T-helper 1 cell treated with Interleukin-12 subunit alpha and Interleukin-12 subunit beta and Interleukin-4 antibody, amounts not matched to agents 30 ng/mL and 1 ng/mL, for 36 hours (primary cell): ENCODE data around the gene HIC1. TPM values are rescaled to one million over a fixed set of nuclear protein-coding genes. Genes with fewer than 3 reads are reported as not detected.
"Not testable (repeated sequence)": the region's sequence is repeated elsewhere in the genome, so short reads cannot be mapped to it uniquely, and the experiment has no call there.

ENCODE experiments used
- intact Hi-C: fragments of 100-400 bp; cut with micrococcal nuclease; formaldehyde crosslinking; loops from one replicate; pipeline ENCODE4 v1.15.1; 2024
- total RNA-seq: library from RNA; stranded (reverse); gene quantifications from 2 replicates; pipeline ENCODE4 v1.2.3, GENCODE V29; 2022

The HIC1 gene, protein sequence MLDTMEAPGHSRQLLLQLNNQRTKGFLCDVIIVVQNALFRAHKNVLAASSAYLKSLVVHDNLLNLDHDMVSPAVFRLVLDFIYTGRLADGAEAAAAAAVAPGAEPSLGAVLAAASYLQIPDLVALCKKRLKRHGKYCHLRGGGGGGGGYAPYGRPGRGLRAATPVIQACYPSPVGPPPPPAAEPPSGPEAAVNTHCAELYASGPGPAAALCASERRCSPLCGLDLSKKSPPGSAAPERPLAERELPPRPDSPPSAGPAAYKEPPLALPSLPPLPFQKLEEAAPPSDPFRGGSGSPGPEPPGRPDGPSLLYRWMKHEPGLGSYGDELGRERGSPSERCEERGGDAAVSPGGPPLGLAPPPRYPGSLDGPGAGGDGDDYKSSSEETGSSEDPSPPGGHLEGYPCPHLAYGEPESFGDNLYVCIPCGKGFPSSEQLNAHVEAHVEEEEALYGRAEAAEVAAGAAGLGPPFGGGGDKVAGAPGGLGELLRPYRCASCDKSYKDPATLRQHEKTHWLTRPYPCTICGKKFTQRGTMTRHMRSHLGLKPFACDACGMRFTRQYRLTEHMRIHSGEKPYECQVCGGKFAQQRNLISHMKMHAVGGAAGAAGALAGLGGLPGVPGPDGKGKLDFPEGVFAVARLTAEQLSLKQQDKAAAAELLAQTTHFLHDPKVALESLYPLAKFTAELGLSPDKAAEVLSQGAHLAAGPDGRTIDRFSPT
- total RNA-seq = 101 and 105 TPM in 2 replicates

DNA sequence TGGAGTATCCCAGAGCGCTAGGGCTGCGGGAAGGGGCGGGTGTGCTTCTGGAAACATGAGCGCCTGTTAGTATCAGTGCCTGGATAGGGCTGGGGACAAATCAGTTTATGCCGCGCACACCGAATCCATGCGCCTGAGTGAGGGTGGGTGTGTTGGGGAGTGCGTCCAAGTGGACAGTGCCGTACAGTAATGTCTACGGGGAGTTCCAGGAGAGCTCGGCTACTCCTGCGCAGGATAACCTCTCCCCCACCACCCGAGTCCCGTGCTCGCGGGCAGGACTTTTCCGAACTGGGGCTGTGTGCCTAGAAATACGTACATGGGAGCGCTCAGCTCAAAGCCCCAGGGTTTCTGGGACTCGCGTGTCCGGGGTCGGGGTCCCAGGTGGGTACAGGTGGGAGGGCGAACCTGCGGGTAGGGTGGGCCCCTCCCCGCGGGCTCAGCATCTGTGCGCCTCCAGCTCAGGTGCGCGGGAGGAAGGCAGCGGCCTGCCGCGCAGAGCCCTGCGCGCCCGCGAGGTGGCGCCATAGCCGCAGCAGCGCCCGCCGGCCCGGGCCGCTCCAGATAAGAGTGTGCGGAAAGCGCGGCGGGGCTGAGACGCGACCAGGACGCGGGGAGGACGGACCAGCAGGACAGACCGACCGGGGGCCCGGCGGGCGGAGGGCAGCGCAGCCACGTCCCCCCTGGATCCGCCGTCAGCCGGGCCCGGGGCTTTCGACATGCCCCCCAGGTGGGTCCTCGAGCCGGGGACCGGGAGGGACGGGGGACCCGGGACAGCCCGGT lies at the start of gene HIC1:
TSS of gene HIC1 (plus strand) at position 592 of the 780 bp plus-strand sequence. CDS start 1,588 bp downstream, outside the sequence.
- intact Hi-C loops = loop anchor here (1.0 to 2.0 kb wide), 7 partner anchors 190 to 362 kb away; partner anchors contain the start of genes SMG6, SRR and TSR1

DNA sequence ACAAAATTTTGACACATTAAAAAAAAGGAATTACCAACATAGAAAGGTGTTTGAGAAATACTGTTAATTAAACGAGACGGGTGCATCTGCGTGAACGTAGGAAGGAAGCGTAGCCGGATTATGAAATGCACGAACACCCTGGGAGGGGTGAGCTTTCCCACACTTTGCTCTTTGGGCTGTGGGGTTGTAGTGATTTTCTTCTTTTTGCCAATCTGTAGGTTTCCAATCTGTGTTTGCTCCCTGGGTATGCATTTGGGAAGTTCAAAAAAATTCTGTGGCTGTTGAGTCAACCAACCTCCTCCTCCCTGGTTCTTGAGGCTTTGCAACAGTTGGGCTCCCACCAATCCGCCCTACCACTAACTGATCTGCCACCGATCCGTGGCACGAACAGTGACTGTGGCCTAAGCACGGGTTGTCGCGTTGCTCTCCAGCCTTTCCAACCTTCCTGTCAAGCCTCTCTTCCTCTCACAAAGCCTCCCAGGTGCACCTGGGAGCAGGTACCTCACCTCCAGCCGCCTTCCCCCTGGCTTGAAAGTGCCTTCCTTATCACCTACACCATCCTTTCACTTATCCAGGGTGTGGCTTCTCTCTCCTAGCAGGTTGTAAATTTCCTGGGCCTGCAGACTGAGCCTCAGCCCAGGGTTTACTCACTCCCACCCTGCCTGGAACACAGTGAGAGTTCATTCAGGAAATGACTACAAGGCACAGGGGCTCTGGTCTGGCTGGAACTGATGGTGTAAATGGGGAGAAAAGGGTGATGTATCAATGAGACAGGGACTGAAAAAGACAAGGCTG lies 46.4 kb upstream of the HIC1 start:
- intact Hi-C loops = no loop called here

DNA sequence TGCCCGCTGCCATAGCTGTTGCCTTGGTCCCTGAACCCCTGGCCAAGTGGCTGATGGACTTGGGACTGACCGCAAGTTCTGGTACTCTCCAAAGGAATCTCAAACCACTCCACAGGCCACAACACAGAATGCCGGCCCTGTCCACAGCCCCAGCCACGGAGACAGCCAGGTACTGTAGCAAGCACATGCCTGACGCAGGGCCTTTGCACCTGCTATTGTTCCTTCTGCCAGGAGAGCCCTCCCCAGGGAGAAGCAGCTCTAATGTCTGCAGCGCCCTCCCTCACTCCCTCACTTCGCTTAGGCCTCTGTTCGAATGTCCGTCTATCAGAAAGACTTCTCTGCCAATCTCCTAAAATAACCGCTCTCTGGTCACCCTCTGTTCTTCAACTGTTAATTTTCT lies 45.2 kb upstream of the HIC1 start:
- intact Hi-C loops = no loop called here

DNA sequence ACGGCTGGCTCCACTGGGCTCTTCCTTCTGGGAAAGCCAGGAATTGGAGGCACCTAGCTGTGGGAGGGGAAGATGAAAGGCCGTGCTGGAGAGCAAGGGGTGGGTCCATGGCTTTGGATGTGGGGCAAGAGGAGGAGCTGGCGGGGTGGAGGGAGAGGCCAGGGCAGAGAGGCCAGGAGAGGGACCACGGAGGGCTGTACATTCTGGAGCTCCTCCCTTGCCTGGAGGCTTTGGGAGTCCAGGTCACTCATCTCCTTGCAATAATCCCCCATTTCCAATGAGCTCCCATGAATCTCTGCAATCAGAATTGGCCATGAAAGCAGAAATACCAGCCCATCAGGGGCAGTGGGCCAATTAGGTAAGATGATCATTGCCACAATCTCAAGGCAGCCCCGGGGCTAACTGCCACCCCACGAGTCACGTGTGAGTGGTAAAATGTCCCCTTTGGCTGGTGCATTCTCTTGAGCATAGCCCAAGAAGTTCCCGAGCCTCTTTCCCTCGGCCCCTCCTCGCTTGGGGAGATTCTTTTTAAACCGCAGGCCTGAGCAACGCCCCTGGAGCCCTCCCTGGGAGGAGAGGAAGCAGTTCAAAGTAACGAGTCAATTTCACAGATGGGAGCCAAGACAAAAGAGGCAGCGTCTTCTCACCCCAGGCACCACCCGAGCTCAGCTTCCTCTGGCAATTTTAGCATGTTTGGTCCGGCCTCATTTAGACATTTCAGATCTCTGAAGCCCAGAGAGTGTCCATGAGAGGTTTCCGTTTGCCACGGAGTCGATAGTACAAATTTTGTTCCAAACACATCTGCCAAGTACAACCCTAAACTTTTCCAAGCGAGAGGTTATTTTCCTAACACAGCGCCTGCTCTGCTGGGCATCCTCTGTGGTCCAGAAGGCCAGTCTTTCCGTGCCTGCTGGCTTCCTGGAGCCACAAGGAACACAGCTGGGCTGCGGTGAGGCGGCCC lies 43.2 kb upstream of the HIC1 start:
- intact Hi-C loops = no loop called here

DNA sequence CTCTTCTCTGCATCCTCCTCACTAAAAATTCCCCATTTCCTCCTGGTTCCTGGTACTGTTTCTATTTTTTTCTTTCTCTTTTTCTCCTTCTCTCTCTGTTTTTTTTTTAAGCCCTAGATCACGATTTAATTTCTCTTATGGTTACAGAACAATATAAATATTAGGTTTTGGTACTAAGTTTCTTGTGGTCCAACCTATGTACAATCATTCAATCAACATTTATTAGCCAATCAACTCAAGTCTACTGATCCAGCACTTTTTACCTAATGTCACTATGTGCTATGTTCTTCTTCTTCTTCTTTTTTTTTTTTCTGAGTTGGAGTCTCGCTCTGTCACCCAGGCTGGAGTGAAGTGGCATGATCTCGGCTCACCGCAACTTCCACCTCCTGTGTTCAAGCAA lies 42.4 kb upstream of the HIC1 start:
- intact Hi-C loops = no loop called here

DNA sequence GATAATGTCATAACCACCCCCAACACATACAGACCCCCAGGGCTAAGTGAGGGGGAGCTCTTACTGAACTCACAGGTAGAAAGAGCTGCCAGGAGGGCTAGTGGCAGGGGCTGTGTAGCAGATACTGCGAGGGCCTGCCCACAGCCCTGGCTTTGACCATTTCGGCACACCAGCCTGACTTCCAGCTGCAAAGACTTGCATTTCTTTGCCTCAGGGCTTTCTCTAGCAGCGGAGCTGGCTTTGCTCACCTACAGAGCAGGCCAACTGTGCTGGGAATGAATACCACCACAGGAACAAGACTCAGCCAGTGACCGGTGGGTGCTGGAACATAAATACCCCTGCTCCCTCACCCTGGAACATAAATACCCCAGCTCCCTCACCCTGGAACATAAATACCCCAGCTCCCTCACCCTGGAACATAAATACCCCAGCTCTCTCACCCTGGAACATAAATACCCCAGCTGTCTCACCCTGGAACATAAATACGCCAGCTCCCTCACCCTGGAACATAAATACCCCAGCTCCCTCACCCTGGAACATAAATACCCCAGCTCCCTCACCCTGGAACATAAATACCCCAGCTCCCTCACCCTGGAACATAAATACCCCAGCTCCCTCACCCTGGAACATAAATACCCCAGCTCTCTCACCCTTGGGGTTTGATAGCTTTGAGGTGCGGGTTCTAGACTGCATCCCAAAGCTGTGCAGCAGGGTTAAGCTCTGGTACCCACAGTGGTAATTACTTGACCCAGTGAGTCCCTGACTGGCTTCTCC lies 41.5 kb upstream of the HIC1 start:
- intact Hi-C loops = not testable (repeated sequence)

DNA sequence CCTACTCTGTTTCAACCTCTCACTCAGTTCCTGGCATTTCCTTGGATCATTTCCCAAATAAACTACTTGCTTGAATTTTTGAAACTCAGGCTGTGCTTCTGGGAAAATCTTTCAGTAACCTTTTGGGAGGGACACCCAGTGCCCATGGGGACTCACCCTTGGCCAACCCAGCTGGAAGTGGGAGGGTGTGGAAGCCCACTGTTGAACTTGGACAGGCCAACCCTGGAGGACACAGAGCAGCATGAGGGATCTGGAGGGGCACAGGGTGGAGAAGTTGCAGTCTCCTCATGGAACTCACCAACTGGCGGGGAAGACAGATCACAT lies 40.9 kb upstream of the HIC1 start:
- intact Hi-C loops = no loop called here

DNA sequence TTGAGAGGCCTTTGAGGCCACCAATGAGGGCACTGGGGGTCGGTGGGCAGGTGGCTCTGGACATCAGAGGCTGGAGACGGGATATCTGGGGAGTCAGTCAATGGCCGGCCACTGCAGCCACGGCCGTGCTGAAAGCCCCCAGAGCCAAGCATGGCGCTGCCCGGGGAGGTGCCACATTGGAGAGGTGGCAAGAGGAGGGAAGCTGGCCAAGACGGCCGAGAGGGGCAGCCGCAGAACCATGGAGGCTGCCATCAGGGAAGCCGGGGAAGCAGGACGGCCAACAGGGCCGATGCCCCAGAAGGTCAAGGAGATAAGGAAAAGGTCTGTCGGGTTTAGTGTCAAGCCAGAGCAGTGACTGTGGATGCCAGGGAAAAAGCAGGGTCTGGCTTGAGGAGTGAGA lies 39.6 kb upstream of the HIC1 start:
- intact Hi-C loops = no loop called here

DNA sequence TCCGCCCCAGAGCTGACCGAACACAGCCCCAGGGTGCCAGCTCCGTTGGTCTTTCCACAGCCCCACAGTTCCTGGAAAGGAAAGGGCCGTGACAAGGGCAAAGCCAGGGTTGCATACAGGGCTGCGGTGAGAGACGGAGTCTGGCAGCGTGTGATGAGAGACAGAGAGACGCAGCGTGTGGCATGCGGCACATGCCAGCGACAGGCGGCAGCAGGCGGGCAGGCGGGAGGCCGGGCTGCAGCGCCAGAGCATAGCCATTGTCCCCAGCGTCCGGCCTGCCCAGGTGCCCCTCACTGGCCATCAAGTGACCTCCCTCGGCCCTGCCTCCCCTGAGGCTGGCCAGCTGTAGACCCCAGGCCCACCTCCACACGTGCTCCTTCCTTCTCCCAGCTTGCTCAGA lies 38.4 kb upstream of the HIC1 start:
- intact Hi-C loops = no loop called here

DNA sequence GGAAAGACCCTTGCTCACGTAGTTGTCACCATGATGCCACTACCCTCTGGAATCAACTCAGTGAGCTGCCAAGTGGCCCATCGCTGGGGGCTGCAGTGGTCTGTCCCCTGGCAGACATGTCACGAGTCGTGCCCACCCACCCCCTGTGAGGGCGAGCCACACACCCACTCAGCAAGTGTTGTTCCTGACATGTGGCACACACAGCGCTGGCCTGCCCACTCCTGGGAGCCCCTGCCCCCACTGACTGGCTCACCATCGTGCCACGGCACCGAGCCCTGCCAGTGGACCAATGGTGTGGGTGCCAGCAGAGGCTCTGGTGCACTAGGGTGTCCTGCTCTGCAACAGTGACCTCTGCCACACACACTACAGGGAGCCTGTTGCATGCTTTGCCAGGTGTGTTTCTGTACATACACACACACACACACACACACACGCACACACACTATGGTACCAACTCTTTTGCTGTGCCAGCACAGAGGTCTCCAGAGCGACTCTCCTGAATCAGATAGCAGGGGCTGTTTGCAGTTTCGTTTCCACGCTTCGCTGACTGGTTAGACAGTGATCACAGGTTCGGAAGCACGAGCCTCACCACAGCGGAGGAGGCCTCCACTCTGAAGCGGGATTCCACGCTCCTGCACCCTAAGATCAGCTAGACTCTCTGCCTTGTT lies 37.5 kb upstream of the HIC1 start:
- intact Hi-C loops = no loop called here

DNA sequence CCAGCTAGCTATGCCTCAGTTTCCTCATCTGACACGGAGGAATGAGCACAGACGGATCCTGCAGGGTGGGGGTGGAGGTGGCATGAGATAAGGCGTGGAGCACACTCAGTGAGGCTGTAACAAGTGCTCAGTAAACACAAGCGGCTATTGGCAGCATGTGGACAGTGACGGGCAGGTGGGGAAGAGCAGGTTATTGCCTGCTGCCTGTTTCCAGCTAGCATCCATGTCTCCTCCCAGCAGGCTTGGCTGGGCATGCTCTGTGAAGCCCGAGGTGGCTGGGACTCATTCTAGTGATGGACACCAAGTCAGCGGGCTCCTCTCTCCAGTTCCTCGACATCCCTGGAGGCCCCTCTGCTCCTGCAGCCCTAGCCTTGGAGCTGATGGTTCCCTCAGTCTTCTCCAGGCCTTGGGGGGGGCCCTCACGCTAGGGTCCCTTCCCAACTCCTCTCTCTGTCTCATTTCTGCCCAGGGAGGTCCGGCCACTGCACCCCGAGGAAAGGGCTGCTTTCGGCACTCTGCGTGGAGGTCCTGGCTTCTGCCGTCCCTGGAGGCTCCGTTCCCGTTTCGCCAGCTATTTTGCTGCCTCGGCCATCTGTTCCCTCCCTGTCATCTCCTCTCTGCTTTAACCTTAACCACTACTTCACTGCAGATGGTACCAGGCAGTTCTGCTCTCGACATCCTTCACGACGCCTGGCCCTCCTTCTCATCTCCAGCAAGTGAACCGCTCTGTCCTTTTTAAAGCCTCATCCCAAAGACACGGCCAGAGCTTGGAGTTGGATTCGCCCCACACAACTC lies 36.0 kb upstream of the HIC1 start:
- intact Hi-C loops = no loop called here

DNA sequence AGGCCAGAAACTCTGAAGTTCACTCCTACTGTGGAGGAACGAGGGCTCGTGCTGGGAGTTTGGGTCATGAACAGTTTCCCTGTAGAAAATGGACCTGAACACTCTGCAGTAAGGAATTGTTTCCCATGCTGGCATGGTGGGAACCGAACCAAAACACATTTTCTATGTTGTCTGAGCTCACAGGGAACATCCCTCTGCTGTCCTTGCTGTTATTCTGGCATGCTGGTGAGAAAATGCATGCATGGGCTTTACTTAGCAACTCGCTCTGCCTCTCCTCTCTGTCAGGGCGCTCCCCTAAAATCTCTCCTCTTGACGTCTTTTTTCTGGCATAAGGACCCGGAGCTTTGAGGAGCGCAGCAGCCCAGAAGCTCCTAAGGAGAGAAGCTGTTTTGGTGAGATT lies 35.2 kb upstream of the HIC1 start:
- intact Hi-C loops = no loop called here

DNA sequence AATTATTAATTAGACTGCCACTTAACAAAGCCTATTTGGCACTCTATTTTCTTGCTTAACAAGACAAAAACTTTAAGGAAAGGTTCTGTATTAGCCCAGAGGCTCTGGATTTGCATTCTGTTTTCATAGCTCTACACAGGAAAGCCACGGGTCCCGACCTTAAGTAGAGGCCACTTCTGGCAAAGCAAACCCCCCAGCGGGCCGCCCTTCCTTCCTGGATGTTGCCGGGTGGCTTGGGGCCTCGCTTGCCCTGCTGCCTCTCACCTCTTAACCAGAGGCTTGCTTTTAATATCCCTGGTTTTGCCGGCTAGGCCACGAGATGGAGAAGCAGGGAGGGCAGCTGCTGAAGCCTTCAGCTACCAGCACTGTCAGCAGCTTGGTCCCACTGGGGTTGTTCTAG lies 34.2 kb upstream of the HIC1 start:
- intact Hi-C loops = no loop called here

DNA sequence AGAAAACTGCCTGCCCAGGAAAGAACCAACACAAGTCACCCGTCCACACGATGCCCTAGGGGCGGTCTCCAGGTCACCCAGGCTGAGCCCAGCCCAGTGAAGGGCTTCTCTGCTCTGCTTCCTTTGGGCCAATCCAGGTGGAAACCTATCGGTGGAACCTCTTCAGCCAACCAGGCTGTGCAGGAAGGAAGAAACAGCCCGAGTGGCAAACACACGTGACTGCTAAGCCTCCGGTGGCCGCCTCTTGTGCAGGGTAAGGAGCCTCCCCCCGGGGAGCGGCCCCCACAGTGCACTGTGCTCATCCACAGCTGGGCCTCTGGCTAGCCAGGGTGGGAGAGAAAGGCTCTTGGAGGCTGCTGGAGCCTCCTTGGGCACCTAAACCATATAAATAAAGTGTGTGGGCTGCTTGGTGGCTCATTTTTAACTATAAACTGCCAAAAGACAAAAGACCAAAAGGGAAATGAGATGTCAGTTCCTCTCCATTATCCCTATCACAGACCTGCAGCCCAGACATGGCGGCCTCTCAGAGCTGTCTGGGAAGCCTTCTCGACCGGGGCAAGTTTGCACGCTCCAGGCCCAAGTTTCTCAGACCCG lies 32.2 kb upstream of the HIC1 start:
- intact Hi-C loops = no loop called here

DNA sequence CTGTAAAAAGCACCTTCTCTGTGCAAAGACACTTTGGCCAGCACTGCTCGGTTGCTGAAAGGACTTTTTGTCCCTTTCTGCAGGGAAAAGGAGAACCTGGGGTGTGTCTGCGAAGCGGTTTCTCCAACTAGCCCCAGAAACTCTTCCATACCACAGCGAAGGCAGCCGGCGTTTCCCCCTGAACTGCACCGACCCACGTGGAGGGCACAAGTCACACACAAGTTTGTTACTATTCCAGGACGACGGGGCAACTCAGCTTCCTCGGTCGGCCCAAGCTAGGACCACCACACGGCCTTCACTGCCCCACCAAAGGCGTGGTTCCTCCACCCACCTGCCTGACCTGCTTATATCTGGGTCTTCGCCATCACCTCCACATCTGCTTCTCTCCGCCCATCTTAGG lies 31.6 kb upstream of the HIC1 start:
- intact Hi-C loops = no loop called here

DNA sequence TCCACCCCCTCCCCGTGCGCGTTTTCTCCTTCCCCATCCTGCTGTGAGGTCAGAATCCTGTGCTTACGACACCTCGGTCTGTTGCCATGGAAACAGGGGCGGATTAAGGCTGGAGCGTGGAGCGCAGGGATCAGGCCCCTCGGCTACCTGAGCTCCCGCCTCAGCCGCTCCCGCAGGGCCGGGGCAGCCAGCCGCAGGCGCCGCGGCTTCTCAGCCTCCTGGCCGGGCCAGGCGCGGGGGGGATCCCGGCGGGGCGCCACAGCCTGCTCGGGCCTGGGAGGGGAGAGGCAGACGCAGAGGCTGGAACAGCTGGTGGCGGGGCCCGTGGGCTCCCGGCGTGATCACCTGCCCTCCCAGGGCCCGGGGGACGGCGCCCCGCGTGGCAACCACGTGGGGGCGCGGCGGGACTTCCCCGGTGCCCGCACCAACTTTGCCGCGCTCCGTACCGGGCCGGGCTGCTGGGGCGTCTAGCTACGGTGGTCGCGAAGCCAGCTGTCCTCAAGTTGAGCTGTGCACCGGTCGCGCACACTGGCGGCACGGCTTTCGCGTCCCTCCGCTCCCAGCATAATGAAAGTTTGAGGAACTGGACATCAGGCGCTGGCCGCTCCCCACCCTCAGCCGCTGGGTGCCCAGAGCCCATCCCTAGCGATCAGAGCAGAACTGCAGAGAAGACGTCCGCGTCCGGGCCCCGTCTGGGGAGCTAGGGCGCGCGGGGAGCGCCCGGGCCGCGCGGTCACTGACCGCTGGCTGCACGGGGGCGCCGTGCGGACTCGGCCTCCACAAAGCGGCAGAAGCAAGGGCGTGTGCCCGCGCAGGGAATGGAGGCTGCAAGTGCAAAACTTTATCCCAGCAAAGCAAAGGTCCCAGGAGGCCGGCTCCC lies 31.0 kb upstream of the HIC1 start:
- intact Hi-C loops = no loop called here
